Fibroblast of pulmonary artery (primary cell): ENCODE data around the gene MAU2.
"Not testable (repeated sequence)": the region's sequence is repeated elsewhere in the genome, so short reads cannot be mapped to it uniquely, and the experiment has no call there.

ENCODE experiments used
- DNase-seq: peaks from one replicate; pipeline ENCODE4 v3.0.0-alpha.2; 2010; ENCODE audit warnings: low read depth
- H3K4me3 ChIP-seq: replicated peaks from 2 replicates; pipeline ENCODE4 v1.5.1; 2011; ENCODE audit warnings: low read depth, mild to moderate bottlenecking, control low read depth, low read length, moderate library complexity
- TF ChIP-seq, protein P1 (sequence below): IDR thresholded peaks from 2 replicates; pipeline ENCODE4 v1.5.1; 2011; ENCODE audit warnings: mild to moderate bottlenecking, control low read depth, low read length, inconsistent platforms; ENCODE audit errors: missing control alignments

MAU2 gene

GRCh38 chr19:19379527-19379926 is 58.9 kb downstream of the MAU2 start:
- TF ChIP-seq, protein P1, sequence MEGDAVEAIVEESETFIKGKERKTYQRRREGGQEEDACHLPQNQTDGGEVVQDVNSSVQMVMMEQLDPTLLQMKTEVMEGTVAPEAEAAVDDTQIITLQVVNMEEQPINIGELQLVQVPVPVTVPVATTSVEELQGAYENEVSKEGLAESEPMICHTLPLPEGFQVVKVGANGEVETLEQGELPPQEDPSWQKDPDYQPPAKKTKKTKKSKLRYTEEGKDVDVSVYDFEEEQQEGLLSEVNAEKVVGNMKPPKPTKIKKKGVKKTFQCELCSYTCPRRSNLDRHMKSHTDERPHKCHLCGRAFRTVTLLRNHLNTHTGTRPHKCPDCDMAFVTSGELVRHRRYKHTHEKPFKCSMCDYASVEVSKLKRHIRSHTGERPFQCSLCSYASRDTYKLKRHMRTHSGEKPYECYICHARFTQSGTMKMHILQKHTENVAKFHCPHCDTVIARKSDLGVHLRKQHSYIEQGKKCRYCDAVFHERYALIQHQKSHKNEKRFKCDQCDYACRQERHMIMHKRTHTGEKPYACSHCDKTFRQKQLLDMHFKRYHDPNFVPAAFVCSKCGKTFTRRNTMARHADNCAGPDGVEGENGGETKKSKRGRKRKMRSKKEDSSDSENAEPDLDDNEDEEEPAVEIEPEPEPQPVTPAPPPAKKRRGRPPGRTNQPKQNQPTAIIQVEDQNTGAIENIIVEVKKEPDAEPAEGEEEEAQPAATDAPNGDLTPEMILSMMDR = no peak
- H3K4me3 ChIP-seq = no peak overlapping the region
- no peak for DNase-seq

DNA sequence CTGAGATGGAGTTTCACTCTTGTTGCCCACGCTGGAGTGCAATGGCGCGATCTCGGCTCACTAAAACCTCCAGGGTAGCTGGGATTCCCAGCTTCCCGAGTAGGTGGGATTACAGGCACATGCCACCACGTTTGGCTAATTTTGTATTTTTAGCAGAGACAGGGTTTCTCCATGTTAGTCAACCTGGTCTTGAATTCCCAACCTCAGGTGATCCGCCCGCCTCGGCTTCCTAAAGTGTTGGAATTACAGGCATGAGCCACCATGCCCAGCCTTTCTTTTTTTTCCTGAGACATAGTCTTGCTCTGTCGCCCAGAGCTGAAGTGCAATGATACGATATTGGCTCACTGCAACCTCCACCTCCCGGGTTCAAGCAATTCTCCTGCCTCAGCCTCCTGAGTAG is 59.7 kb downstream of the MAU2 start:
- not testable (repeated sequence) for H3K4me3 ChIP-seq, DNase-seq

DNA sequence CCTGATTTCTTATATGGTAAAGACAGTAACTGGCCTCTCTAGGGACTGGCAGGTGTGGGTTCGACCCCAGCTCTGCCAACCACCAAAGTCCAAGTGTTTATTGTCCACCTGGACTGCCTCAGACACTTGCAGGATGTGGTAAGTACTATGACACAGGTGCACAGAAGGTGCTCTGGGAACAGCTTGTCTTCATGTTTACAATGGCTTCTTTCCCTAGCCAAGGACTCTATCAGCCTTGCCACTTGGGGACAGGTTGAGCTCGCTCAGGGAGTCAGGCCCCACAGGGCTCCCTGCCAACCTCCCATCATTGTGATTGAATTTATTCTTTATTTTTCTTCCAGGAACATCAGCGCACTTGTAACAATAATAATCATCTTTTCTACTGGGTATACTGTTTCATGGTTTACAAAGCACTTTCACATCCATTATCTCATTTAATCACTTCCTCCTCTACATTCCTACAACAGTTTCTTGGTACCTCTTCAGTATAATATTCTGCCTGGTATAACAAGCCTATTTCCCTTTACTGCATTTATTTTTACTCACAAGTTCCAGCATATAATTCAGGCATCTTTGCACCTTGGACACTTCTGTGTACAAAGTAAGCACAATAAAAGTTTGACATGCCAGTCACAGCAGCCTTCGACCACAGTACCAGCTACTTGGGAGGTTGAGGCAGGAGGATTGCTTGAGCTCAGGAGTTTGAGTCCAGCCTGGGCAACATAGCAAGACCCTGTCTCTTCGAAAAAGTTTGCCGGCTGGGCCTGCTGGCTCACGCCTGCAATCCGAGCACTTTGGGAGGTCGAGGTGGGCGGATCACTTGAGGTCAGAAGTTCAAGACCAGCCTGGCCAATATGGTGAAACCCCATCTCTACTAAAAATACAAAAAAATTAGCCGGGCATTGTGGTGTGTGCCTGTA is 60.6 kb downstream of the MAU2 start:
- H3K4me3 ChIP-seq = no peak overlapping the region
- TF ChIP-seq, protein P1 = no peak
- no peak for DNase-seq

GRCh38 chr19:19382118-19382517 is 61.5 kb downstream of the MAU2 start:
- no peak overlapping the region for H3K4me3 ChIP-seq
- TF ChIP-seq, protein P1 = no peak

DNA sequence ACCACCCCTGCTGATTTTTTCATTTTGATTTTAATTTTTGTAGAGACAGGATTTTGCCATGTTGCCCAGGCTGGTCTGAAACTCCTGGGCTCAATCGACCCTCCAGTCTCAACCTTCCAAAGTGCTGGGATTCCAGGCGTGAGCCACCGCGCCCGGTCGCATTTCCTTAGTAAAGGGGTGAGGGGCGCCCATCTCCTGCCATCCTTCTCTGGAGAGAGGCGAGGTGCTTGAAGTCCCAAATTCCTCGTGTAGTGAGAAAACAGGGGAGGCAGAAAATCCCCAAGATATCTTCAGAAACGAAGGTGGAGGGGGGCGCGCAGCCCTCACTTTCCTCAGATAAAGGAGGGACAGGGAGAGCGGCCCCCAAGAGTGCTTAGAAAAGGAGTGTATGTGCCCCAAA is 63.9 kb downstream of the MAU2 start:
- H3K4me3 ChIP-seq = peak overlapping the region; percentile 54
- TF ChIP-seq, protein P1 = no peak
- no peak for DNase-seq

More at GRCh38 chr19:19382118-19382517, 61.5 kb downstream of the MAU2 start:
- DNase-seq = no peak

DNA sequence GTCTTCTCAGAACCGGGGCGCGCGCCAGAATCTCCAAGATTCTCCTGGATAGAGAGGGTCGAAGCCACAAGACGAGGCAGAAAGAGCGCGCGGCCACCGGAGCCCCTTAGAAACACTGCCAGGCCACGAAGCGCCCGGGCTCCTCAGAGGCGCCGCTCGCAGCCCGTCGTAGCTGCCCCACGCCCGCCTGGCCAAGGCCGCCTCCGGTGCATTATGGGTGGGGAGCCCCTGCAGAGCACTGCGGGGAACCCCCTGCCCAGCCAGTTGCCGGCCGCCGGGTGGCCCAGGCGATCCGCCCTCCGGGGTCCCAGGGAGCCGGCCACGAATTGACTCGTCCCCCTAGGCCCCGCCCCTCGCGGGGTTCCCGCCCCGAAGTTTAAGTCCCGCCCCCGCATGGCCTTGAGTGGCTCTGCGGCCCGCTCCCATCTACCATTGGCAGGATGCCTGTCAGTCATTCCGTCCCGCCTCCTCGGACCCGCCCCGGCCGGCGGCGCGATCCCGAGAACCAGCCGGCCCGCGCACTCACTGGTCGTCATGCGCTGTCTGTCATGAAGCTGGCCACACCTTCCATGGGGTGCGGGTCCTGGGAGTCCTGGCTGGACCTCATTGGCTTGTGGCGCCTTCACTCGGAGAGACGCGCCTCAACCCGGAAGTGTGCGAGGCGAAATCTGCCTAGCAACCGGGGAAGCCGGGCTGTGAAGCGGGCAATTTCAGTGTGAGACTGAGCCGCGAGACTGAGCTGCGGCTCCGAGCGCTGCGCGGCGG is 64.7 kb downstream of the MAU2 start:
- TF ChIP-seq, protein P1 = no peak
- H3K4me3 ChIP-seq = peak overlapping the region; percentile 88
- DNase-seq = peak; percentile 100
